GM19463 (cell line): ENCODE data around the gene MEIS1.

ENCODE experiments used
- ATAC-seq: cut with Tn5 transposase; IDR thresholded peaks from one replicate; pipeline ENCODE4 v1.9.1; 2021; ENCODE audit warnings: mild to moderate bottlenecking, moderate library complexity; ENCODE audit not compliant: unreplicated experiment

Gene MEIS1

DNA sequence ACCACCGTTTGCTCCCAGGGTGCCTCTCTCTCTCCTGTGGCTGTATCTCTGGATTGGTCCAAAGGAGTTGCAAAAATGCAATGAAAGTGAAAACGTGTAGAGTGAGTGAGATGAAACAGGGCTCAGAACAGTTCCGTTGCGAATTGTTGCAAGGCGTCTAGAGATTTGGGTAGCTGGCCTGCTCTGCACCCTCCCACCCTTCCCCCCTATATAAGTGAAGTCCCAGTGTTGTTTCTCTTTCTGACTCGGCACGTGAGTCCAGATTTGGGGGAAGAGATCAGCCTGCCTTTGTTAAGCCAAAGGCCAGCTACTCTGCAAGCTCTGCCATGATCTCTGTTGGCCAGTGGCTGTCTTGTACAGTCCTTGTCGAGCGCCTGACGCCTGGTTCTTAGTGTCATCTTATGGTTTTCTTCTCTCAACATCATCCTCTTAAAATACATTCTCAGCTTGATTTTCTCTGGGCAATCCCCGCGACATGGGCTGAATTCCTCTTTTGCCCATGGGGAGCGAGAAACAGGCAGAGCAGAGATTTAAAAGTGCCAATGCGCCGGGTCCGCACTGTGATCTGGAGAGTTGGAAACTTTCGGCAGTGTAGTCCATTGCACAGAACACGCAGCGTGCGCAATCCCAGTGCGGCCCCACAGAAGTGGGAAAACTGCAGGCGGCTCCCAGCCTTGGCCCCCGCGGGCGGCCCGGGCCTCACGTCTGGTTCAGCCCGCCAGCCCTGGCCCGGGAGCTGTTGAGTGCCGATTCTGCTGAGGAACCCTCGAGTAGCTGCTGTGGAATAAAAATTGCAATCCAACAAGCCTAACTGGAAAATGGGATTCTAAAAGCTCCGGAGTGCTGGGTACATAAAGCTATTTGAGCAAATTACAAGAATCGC lies 9.3 kb downstream of the MEIS1 start:
- no peak for ATAC-seq

GRCh38 chr2:66445076-66445924 lies 10.4 kb downstream of the MEIS1 start:
- no peak for ATAC-seq

DNA sequence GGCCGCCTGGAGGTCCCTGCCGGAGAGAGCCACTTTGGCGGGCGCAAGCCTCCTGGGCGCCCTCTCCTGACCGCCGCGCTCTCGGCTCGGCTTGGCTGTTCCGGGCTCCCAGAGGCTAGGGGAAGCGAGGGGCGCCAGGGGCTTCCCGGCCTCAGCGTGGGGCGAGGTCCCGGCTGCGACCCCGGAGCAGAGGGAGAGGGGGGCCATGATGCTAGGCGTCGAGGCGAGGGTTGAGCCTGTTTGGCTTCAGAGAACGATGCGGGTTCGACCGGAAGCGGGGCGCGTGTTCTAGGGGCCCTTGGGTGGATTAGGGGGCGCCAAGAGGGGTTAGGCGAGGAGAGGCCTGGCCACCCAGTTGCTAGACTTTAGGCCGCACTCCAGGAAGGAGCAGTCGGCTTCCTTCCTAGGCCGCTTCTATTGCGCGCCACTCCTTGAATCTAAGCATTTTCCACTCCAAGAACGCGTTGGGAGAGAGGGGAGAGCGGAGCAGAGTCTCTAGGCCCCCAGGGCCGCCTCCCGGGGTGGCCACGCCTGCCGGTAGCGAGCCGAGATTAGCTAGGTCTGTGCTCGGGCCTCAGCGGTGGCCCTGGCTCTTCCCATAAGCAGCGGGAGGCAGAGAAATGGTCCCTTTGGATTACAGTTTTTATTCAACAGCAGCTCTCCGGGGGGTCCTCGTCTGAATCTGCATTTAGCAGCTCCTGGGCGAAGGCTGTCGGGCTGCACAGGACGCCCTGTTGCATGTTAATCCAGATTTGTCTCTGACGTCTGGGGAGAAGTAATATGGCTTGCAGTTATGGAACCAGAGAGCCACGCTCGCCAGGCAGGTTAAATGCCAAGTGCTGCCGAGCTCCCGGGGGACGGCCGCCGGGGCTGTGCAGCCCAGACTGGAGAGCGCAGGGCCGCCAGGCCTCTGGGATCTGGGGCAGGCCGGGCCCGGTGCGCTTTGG lies 11.3 kb downstream of the MEIS1 start:
- no peak for ATAC-seq

GRCh38 chr2:66446941-66447340 lies 12.0 kb downstream of the MEIS1 start:
- ATAC-seq, result no peak

GRCh38 chr2:66447677-66448076 lies 12.8 kb downstream of the MEIS1 start:
- no peak for ATAC-seq

GRCh38 chr2:66448136-66448991 lies 13.4 kb downstream of the MEIS1 start:
- ATAC-seq, result no peak

DNA sequence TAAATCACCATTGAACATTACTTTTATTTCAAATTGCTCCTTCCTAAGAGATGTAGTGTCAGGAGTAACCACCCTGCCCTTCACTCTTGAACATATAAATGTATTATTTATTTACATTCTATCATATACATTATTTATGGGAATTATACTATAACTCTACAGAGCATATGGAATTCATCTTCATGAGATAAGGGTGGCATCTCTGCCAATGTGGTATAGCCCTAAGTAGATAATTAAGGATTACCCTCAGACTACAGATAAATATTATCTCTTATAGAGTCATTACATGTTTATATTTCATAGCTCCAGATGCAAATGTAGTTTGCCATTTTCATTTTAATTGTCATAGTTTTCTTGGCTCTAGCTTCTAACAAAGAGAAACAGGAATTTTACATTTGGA lies 17.3 kb downstream of the MEIS1 start:
- ATAC-seq, result no peak

DNA sequence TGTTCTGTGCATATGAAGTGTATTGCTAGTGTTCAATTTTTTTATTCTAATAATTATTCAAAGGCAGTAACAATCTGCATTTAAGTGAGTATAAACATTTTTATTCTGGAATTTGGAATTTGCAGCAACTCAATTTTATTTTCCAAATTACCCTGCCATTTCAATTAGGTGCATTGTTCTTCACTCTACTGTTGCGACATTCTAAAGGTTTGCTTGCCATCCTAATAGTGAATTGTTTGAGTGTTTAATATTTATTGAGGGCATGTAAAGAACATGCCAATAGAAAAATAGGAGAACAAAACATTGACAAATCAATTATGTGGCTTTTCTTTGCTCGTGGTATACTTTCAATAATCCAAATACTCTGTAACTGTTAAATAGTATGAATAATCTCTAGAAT lies 18.0 kb downstream of the MEIS1 start:
- ATAC-seq, result no peak

DNA sequence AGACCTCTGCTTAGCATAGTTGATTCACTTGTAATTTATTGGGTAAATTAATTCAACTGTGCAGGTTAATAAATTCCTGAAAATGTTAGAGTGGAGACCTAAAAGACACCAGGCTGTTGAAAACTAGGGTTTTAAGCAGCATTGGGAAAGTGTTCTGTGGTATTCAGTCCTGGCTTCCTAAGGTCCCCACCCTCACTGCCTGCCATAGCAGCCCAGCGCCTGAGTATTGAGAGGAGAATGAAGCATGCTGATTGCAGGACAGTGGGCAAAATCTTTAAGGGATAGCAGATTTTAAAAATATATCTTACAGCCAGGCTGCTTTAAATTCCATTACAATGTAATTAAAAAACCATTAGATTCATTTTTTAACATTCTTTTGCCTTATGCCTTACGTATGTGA lies 20.6 kb downstream of the MEIS1 start:
- no peak for ATAC-seq

DNA sequence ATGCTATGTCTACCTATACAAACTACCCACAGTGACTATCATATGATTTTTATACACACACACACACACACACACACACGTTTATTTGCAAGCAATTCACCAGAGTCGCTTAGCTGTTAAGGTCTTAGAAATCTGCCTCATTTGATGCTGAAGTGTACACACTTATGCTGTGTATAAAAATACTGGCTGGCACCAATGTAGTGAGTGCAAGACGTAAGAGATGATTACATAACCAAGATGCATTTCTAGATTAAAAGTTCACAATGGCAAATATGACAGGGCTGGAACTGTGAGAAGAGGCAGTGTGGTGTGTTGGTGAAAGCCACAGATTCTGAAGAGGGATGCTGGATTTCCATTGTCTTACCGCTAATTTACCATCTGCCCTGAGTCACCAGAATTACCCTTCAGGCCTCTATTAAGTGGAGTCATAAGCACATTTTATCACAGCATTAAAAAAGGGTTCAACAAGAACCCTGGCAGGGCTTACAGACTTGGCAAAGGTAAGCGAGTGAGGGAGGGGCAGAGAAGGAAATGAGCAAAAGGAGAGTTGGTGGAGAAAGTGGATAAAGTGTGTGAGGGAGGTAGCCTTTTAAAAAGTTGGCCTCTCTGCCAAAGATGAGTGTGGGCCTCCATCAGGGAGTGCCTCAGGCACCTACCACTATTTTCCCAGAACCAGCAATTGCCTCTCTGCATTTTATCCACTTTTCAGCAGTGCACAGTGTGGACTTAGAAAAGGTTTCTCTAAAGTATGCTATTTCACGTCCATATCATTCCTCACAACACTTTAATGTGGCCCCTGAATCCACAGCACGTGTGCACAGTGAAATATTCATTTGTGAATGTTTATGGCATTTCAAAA lies 21.5 kb downstream of the MEIS1 start:
- no peak for ATAC-seq

GRCh38 chr2:66457545-66457944 lies 22.6 kb downstream of the MEIS1 start:
- no peak for ATAC-seq

DNA sequence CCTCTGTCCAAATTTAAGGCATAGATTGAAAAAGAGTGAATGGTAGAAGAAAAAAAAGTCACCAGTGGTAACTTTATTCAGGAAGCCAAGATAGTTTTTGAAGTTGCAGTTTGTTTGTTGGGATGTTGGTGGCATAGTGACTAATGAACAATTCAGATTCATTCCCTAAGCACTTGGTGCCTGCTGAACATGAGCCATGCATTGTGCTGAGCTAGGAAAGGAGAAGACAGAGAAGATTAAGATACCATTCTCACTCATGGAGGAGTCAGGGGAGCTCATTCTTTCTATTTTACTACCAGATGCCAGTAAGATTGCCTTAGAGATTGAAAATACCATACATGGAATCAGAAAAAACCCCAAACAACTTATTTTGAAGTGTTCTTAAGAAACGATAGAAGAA lies 25.1 kb downstream of the MEIS1 start:
- ATAC-seq, result no peak

DNA sequence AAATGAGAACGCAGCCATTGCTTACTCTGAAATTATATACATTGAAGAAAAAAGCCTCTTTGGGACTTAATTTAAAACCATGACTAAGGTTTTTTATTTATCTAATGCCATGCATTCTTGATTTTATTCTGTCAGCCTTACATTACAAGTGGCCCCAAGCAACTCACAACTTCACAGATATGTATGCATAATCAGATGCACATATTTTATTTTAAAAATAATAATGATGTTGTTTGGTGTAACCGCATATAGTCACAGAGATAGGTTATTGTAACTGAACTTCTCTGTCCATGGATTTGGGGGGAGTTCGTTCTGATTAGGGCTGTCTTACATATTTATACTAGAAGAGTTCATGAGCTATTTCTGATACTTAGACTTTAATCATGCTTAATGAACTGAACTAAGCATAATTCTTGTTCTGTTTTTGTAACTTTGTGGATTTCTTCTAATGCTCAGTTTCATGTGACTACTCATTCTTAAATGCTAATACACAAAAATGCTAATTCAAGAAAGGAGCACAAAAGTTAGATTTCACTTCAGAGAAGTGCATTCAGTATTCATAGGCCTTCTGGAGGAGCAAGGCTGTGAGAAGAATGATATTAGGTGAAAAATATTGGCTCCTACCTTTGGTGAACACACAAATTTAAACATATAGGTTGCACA lies 26.2 kb downstream of the MEIS1 start:
- no peak for ATAC-seq

DNA sequence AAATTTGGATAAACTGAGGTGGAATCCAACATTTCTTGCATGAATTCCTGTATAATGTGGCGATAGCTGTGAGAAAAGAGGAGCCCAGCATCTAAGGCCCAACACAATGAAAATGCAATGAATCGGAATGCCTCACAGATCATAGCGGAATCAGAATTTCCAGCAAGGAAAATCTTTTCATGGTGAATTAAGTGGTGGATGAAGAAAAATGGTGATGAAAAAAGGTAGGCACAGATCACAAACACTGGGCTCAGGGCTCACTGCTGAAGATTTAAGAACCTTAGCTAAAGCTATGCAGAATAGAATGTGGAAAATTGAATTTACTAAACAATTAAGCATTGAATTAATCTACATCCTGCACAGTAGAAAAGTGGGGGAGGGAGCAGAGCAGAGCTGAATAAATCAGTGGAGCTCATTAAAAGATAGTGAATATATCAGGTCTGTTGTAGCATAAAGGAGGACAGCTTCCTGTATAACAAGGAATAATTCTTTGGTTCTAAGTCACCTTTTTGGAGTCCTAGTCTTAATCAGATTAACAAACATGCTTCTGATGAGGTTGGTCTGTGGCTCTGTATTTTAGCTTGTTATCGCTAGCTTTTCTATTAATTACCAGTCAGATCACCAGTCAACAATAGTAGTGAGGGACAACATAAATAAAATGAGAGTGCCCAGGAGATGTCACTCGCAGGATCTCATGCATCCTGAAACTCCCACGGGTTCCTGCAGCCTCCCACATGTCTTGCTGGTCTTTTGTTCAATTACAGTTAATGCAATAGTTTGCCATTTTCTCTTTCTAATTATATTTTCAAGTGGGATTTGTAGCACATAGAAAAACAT lies 27.0 kb downstream of the MEIS1 start:
- no peak for ATAC-seq

DNA sequence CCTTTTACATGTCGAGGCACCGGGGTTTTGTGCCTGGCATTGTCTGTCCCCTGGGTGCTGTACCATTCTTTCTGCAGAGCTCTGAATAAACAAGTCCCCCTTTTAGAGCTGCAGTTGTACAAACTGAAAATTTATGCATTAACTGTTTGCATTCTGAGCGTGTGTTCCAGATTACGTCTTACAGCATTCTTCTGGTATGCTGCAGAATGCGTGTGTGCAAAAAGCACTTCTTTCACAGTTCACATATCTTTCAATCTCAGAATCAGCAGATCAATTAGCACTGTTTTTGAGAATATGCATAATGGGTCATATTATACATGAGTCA lies 27.5 kb downstream of the MEIS1 start:
- no peak for ATAC-seq

DNA sequence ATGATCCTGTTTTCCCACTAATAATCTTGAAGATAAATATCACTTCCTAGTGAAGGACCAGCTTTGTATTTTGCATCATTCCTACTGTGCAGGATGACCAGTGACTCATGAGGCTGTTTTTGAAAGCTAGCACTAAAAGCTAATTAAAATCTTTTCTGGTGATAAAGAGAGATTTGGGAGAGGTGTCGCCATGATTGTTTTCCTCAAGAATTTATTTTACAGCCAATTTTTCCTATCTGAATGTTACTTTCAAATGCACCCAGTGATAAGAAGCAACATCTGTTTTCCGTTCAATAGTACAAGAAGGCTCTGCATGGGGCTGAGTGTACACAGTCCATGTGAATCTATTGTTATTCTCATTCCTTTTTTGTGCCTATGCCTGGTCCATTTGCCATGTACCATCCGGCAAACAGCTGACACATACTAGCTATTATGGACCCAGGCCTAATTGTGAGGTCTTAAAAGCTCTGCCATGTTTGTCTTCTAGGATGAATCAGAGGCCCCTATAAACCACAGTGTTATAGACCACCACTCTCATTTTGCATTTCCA lies 28.4 kb downstream of the MEIS1 start:
- ATAC-seq, result no peak

DNA sequence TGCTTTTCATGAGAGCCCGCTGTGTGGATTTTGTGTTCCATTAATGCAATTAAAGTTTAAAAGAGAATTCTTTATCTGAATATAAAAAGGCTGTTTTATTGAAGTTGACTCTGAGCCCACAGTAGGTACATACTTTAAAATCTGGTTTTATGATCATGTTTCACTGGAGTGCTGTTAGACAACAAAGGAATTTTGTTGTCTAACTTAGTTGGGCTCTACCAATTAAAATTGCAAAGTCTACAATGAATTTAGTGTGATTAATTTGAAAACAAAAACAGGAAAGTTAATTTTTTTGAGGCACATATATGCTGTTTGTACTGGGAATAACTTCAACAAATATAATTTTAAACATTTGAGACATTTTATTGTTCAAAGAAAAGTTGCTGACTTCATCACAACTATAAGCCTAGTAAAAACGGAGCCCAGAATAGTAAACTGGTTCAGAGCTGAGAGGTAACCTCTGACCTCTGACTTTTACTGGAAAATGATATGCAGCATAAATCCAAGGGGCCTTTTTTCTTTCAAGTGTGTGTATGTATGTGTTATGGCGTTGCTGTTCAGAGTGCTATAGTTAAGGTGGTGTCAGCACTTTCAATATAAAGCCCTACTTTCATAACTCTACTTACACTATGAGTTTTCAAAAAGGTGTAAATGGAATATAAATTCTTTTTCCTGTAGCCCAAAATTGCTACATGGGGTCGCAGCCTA lies 30.2 kb downstream of the MEIS1 start:
- no peak for ATAC-seq
